WTC11 (cell line): ENCODE data around the gene KIF19. TPM values are rescaled to one million over a fixed set of nuclear protein-coding genes. Genes with fewer than 3 reads are reported as not detected.

Experiments used
- ATAC-seq: fragments of 200-7000 bp; cut with Tn5 transposase; 2 replicates; pipeline ENCODE4 v1.10.0; 2021; ENCODE audit warnings: mild to moderate bottlenecking, moderate library complexity
- CTCF ChIA-PET: fragments of 300-600 bp; sonication (Branson Sonifier 250); formaldehyde crosslinking; loops from one replicate; lab custom pipeline; 2021; ENCODE audit warnings: antibody characterized with exemption; lab: Charles Lee
- POLR2A ChIA-PET: fragments of 350-600 bp; sonication (Branson Sonifier 250); formaldehyde crosslinking; loops from one replicate; lab custom pipeline; 2021; ENCODE audit warnings: antibody characterized with exemption; lab: Charles Lee
- DNase-seq: peaks from one replicate; pipeline ENCODE4 v3.0.0; 2021; ENCODE audit warnings: low spot score
- H3K27ac Mint-ChIP-seq: 2 replicates; pipeline ENCODE4 v1.8.0; 2021; ENCODE audit warnings: mixed read lengths
- H3K27me3 Mint-ChIP-seq: 2 replicates; pipeline ENCODE4 v1.8.0; 2021; ENCODE audit warnings: low read depth, mild to moderate bottlenecking, moderate library complexity, mixed read lengths
- H3K36me3 Mint-ChIP-seq: 2 replicates; pipeline ENCODE4 v1.8.0; 2021; ENCODE audit warnings: mixed read lengths
- H3K4me1 Mint-ChIP-seq: 2 replicates; pipeline ENCODE4 v1.8.0; 2022; ENCODE audit warnings: mixed read lengths
- H3K4me3 Mint-ChIP-seq: 2 replicates; pipeline ENCODE4 v1.8.0; 2021; ENCODE audit warnings: mild to moderate bottlenecking, moderate library complexity, mixed read lengths
- H3K9me3 Mint-ChIP-seq: 2 replicates; pipeline ENCODE4 v1.8.0; 2021; ENCODE audit warnings: mixed read lengths
- ELF4 ChIP-seq: sonication (generic); formaldehyde crosslinking; IDR thresholded peaks from 2 replicates; pipeline ENCODE4 v1.8.1; 2022; ENCODE audit warnings: low read depth, mild to moderate bottlenecking, moderate library complexity, missing genetic modification reagents
- EMX1 ChIP-seq: fragments of 250-450 bp; sonication (Bioruptor Pico); IDR thresholded peaks from 2 replicates; pipeline ENCODE4 v1.8.0; 2021; ENCODE audit warnings: mild to moderate bottlenecking
- FOXJ3 ChIP-seq: sonication (generic); formaldehyde crosslinking; IDR thresholded peaks from 2 replicates; pipeline ENCODE4 v1.9.0; 2021; ENCODE audit warnings: missing genetic modification reagents, mild to moderate bottlenecking, borderline replicate concordance
- GTF2I ChIP-seq: fragments of 250-450 bp; sonication (Bioruptor Pico); conservative IDR thresholded peaks from 2 replicates; pipeline ENCODE4 v1.4.0; 2021; ENCODE audit warnings: mild to moderate bottlenecking
- TCF7 ChIP-seq: sonication (generic); formaldehyde crosslinking; IDR thresholded peaks from 2 replicates; pipeline ENCODE4 v1.8.0; 2022; ENCODE audit warnings: mild to moderate bottlenecking, low read depth, missing genetic modification reagents, moderate library complexity
- TP53 ChIP-seq: sonication (generic); formaldehyde crosslinking; IDR thresholded peaks from 2 replicates; pipeline ENCODE4 v1.8.1; 2023; ENCODE audit warnings: mild to moderate bottlenecking, missing genetic modification reagents
- ZNF138 ChIP-seq: sonication (generic); formaldehyde crosslinking; conservative IDR thresholded peaks from 2 replicates; pipeline ENCODE4 v1.8.1; 2022; ENCODE audit warnings: mild to moderate bottlenecking, moderate library complexity, missing genetic modification reagents
- ZNF416 ChIP-seq: fragments of 250-450 bp; sonication (Bioruptor Pico); IDR thresholded peaks from 2 replicates; pipeline ENCODE4 v1.9.0; 2021; ENCODE audit warnings: mild to moderate bottlenecking, inconsistent platforms
- ZNF671 ChIP-seq: fragments of 250-450 bp; sonication (Bioruptor Pico); IDR thresholded peaks from 2 replicates; pipeline ENCODE4 v1.8.0; 2021; ENCODE audit warnings: mild to moderate bottlenecking
- total RNA-seq: library from RNA; stranded (reverse); gene quantifications from 3 replicates; pipeline ENCODE4 v1.2.3, GENCODE V29; 2021
- TF ChIP-seq, protein P1 (sequence below): sonication (generic); formaldehyde crosslinking; IDR thresholded peaks from 2 replicates; pipeline ENCODE4 v1.8.0; 2023; ENCODE audit warnings: missing genetic modification reagents, mild to moderate bottlenecking, borderline replicate concordance
- TF ChIP-seq, protein P2 (sequence below): sonication (generic); formaldehyde crosslinking; IDR thresholded peaks from 2 replicates; pipeline ENCODE4 v1.8.1; 2023; ENCODE audit warnings: mild to moderate bottlenecking, missing genetic modification reagents
- TF ChIP-seq, protein P3 (sequence below): sonication (generic); formaldehyde crosslinking; IDR thresholded peaks from 2 replicates; pipeline ENCODE4 v1.8.1; 2023; ENCODE audit warnings: mild to moderate bottlenecking, moderate library complexity, missing genetic modification reagents
- TF ChIP-seq, protein P4 (sequence below): sonication (generic); formaldehyde crosslinking; IDR thresholded peaks from 2 replicates; pipeline ENCODE4 v1.8.1; 2022; ENCODE audit warnings: missing genetic modification reagents, borderline replicate concordance
- TF ChIP-seq, protein P5 (sequence below): sonication (generic); formaldehyde crosslinking; IDR thresholded peaks from 2 replicates; pipeline ENCODE4 v1.8.0; 2022; ENCODE audit warnings: mild to moderate bottlenecking, missing genetic modification reagents
- TF ChIP-seq, protein P6 (sequence below): sonication (generic); formaldehyde crosslinking; IDR thresholded peaks from 2 replicates; pipeline ENCODE4 v1.8.0; 2023; ENCODE audit warnings: mild to moderate bottlenecking, missing genetic modification reagents
- TF ChIP-seq, protein P7 (sequence below): sonication (generic); formaldehyde crosslinking; IDR thresholded peaks from 2 replicates; pipeline ENCODE4 v1.8.1; 2022; ENCODE audit warnings: mild to moderate bottlenecking, missing genetic modification reagents, moderate library complexity, borderline replicate concordance
- TF ChIP-seq, protein P8 (sequence below): sonication (generic); formaldehyde crosslinking; IDR thresholded peaks from 2 replicates; pipeline ENCODE4 v1.8.1; 2022; ENCODE audit warnings: low read depth, missing genetic modification reagents, borderline replicate concordance

KIF19 gene
- total RNA-seq, 1 experiment from 2014 or later = 0.44 TPM

DNA sequence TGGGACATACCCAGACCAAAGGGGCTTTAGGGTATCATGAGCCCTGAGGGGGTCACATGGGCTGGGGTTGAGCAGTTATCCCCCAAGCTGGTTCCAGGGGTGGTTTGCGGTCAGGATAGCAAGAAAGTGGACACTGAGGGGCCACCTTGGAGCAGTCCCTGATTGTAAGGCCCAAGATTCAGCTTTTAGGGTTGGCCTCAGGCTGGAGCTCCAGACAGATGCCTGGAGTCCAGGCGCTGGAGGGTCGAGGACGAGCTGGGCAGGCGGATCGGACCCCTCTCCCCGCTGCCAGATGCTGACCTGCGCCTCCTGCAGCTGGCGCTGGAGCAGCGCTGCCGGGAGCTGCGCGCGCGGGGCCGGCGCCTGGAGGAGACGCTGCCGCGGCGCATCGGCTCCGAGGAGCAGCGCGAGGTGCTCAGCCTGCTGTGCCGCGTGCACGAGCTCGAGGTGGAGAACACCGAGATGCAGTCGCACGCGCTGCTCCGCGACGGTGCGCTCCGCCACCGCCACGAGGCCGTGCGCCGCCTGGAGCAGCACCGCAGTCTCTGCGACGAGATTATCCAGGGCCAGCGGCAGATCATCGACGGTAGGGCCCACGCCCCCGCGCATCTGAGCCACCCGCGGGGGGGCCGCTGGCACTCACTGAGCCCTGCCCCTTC lies 25.7 kb downstream of the KIF19 start (continued):
- TF ChIP-seq, protein P1, sequence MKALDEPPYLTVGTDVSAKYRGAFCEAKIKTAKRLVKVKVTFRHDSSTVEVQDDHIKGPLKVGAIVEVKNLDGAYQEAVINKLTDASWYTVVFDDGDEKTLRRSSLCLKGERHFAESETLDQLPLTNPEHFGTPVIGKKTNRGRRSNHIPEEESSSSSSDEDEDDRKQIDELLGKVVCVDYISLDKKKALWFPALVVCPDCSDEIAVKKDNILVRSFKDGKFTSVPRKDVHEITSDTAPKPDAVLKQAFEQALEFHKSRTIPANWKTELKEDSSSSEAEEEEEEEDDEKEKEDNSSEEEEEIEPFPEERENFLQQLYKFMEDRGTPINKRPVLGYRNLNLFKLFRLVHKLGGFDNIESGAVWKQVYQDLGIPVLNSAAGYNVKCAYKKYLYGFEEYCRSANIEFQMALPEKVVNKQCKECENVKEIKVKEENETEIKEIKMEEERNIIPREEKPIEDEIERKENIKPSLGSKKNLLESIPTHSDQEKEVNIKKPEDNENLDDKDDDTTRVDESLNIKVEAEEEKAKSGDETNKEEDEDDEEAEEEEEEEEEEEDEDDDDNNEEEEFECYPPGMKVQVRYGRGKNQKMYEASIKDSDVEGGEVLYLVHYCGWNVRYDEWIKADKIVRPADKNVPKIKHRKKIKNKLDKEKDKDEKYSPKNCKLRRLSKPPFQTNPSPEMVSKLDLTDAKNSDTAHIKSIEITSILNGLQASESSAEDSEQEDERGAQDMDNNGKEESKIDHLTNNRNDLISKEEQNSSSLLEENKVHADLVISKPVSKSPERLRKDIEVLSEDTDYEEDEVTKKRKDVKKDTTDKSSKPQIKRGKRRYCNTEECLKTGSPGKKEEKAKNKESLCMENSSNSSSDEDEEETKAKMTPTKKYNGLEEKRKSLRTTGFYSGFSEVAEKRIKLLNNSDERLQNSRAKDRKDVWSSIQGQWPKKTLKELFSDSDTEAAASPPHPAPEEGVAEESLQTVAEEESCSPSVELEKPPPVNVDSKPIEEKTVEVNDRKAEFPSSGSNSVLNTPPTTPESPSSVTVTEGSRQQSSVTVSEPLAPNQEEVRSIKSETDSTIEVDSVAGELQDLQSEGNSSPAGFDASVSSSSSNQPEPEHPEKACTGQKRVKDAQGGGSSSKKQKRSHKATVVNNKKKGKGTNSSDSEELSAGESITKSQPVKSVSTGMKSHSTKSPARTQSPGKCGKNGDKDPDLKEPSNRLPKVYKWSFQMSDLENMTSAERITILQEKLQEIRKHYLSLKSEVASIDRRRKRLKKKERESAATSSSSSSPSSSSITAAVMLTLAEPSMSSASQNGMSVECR (CRISPR knock-in tag) = peak; percentile 94
- TF ChIP-seq ZNF671 (CRISPR knock-in tag) (no peak), ZNF138 (peak; percentile 96; the same call in 1 of the 2 replicates), EMX1 (no peak), ELF4 (no peak), ZNF416 (CRISPR knock-in tag) (no peak), TCF7 (CRISPR knock-in tag) (peak; percentile 80; the same call in 1 of the 2 replicates)
- TF ChIP-seq, protein P2, sequence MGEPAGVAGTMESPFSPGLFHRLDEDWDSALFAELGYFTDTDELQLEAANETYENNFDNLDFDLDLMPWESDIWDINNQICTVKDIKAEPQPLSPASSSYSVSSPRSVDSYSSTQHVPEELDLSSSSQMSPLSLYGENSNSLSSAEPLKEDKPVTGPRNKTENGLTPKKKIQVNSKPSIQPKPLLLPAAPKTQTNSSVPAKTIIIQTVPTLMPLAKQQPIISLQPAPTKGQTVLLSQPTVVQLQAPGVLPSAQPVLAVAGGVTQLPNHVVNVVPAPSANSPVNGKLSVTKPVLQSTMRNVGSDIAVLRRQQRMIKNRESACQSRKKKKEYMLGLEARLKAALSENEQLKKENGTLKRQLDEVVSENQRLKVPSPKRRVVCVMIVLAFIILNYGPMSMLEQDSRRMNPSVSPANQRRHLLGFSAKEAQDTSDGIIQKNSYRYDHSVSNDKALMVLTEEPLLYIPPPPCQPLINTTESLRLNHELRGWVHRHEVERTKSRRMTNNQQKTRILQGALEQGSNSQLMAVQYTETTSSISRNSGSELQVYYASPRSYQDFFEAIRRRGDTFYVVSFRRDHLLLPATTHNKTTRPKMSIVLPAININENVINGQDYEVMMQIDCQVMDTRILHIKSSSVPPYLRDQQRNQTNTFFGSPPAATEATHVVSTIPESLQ (CRISPR knock-in tag) = no peak
- TF ChIP-seq, protein P3, sequence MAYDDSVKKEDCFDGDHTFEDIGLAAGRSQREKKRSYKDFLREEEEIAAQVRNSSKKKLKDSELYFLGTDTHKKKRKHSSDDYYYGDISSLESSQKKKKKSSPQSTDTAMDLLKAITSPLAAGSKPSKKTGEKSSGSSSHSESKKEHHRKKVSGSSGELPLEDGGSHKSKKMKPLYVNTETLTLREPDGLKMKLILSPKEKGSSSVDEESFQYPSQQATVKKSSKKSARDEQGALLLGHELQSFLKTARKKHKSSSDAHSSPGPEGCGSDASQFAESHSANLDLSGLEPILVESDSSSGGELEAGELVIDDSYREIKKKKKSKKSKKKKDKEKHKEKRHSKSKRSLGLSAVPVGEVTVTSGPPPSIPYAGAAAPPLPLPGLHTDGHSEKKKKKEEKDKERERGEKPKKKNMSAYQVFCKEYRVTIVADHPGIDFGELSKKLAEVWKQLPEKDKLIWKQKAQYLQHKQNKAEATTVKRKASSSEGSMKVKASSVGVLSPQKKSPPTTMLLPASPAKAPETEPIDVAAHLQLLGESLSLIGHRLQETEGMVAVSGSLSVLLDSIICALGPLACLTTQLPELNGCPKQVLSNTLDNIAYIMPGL = no peak; the same call in 1 of the 2 replicates
- TF ChIP-seq, protein P4, sequence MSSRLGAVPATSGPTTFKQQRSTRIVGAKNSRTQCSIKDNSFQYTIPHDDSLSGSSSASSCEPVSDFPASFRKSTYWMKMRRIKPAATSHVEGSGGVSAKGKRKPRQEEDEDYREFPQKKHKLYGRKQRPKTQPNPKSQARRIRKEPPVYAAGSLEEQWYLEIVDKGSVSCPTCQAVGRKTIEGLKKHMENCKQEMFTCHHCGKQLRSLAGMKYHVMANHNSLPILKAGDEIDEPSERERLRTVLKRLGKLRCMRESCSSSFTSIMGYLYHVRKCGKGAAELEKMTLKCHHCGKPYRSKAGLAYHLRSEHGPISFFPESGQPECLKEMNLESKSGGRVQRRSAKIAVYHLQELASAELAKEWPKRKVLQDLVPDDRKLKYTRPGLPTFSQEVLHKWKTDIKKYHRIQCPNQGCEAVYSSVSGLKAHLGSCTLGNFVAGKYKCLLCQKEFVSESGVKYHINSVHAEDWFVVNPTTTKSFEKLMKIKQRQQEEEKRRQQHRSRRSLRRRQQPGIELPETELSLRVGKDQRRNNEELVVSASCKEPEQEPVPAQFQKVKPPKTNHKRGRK (CRISPR knock-in tag) = no peak

DNA sequence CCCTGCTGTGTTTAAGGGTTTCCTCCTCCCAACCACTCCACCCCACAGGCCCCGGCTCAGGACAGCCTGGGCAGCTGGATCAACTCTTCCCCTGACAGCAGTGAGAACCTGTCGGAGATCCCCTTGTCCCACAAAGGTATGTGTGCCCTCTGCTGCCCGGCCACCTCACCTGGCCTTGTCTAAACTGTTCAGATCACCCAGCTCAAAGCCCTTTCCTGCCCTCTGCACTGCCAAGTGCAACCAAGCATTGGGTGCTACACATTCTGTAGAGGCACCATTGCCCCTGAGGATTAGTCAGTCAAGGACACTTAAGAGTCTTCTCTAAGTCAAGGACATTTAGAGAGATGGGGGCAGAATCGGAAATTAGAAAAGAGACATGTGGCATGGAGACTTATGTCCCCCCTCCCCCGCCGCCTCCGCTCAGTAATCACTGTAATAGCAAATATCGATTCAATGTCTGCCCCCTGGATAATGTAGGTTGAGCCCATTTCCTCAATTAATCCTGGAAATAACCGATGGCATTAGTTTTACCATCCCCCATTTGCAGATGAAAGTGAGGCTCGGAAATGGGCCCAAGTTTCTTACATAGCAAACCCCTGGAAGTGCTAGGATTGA lies 27.5 kb downstream of the KIF19 start:
- Mint-ChIP-seq H3K27ac (no peak overlapping the region), H3K36me3 (no peaks in the 10 kb centered on the region), H3K4me3 (no peak overlapping the region), H3K27me3 (peaks cover 83% of the 10 kb centered on the region), H3K4me1 (peaks cover 7% of the 10 kb centered on the region), H3K9me3 (0 out of 2 replicates have a peak, but pooled peaks cover under 1% of the 10 kb centered on the region)
- TF ChIP-seq, protein P5, sequence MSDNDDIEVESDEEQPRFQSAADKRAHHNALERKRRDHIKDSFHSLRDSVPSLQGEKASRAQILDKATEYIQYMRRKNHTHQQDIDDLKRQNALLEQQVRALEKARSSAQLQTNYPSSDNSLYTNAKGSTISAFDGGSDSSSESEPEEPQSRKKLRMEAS (CRISPR knock-in tag) = 0 out of 2 replicates have a peak, but pooled peaks have one; percentile 12
- TF ChIP-seq, protein P6, sequence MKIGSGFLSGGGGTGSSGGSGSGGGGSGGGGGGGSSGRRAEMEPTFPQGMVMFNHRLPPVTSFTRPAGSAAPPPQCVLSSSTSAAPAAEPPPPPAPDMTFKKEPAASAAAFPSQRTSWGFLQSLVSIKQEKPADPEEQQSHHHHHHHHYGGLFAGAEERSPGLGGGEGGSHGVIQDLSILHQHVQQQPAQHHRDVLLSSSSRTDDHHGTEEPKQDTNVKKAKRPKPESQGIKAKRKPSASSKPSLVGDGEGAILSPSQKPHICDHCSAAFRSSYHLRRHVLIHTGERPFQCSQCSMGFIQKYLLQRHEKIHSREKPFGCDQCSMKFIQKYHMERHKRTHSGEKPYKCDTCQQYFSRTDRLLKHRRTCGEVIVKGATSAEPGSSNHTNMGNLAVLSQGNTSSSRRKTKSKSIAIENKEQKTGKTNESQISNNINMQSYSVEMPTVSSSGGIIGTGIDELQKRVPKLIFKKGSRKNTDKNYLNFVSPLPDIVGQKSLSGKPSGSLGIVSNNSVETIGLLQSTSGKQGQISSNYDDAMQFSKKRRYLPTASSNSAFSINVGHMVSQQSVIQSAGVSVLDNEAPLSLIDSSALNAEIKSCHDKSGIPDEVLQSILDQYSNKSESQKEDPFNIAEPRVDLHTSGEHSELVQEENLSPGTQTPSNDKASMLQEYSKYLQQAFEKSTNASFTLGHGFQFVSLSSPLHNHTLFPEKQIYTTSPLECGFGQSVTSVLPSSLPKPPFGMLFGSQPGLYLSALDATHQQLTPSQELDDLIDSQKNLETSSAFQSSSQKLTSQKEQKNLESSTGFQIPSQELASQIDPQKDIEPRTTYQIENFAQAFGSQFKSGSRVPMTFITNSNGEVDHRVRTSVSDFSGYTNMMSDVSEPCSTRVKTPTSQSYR (CRISPR knock-in tag) = no peak
- TF ChIP-seq TP53 (CRISPR knock-in tag) = no peak
- TF ChIP-seq, protein P7, sequence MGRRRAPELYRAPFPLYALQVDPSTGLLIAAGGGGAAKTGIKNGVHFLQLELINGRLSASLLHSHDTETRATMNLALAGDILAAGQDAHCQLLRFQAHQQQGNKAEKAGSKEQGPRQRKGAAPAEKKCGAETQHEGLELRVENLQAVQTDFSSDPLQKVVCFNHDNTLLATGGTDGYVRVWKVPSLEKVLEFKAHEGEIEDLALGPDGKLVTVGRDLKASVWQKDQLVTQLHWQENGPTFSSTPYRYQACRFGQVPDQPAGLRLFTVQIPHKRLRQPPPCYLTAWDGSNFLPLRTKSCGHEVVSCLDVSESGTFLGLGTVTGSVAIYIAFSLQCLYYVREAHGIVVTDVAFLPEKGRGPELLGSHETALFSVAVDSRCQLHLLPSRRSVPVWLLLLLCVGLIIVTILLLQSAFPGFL (CRISPR knock-in tag) = no peak
- TF ChIP-seq GTF2I (CRISPR knock-in tag) = no peak
- no peak for TF ChIP-seq ELF4
- TF ChIP-seq FOXJ3 (CRISPR knock-in tag) = no peak
- TF ChIP-seq, protein P8, sequence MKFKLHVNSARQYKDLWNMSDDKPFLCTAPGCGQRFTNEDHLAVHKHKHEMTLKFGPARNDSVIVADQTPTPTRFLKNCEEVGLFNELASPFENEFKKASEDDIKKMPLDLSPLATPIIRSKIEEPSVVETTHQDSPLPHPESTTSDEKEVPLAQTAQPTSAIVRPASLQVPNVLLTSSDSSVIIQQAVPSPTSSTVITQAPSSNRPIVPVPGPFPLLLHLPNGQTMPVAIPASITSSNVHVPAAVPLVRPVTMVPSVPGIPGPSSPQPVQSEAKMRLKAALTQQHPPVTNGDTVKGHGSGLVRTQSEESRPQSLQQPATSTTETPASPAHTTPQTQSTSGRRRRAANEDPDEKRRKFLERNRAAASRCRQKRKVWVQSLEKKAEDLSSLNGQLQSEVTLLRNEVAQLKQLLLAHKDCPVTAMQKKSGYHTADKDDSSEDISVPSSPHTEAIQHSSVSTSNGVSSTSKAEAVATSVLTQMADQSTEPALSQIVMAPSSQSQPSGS (CRISPR knock-in tag) = no peak
- ChIA-PET POLR2A (no interaction called here), CTCF (interaction anchor here (0.6 to 4.7 kb wide), 12 partner anchors 8 to 141 kb away, joined by 3 to 48 read pairs (median 17); partner anchors contain the start of genes BTBD17, GPR142 and TTYH2)
- DNase-seq (no peak), ATAC-seq (no peak)
